Measurements from ENCODE around the gene ALDH1A2.
"Not testable (repeated sequence)": the region's sequence is repeated elsewhere in the genome, so short reads cannot be mapped to it uniquely, and the experiment has no call there.

The ALDH1A2 gene

DNA sequence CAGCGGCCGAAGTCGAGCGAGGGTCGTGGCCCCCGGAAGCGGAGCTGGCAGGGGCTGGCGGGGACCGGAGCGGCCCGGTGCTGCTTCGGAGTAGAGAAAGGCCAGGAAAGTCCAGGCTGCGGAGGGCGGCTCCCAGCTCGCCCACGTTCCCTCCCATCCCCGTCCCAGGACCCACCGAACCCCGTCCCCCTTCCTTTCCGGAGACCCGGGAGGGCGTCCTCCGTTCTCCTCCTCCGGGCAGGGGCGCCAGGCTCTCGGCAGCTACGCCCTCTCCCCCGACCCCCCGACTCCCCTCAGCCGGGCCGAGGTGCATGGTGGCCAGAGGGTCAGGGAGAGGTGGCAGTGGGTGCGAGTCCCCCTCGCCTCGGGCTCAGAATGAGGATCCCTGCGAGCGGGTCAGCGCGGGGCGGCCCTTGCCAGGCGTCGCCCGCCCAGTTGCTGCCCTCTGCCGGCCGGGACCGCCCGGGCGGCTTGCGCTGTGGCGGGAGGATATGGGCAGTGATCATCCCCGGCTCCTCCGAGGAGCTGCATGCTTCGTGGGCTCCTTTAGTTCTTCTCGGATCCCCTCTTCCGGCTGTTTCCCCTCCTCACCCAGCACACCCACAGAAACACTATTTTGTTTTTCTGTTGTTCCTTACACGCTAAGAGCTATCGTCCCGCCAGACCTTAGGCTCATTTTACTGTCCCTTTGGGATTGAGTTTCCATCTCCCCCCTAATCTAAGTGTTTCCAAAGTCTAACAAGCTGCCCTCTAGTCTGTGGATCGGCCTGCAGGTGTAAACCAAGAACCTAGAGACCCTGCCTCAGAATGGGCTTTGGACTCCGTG lies 744 bp upstream of the ALDH1A2 start:
- peak in 1 of 2 experiments; percentile 8 for DNase-seq

GRCh38 chr15:58064980-58065444 lies 499 bp downstream of the ALDH1A2 start:
- DNase-seq, result no peak

DNA sequence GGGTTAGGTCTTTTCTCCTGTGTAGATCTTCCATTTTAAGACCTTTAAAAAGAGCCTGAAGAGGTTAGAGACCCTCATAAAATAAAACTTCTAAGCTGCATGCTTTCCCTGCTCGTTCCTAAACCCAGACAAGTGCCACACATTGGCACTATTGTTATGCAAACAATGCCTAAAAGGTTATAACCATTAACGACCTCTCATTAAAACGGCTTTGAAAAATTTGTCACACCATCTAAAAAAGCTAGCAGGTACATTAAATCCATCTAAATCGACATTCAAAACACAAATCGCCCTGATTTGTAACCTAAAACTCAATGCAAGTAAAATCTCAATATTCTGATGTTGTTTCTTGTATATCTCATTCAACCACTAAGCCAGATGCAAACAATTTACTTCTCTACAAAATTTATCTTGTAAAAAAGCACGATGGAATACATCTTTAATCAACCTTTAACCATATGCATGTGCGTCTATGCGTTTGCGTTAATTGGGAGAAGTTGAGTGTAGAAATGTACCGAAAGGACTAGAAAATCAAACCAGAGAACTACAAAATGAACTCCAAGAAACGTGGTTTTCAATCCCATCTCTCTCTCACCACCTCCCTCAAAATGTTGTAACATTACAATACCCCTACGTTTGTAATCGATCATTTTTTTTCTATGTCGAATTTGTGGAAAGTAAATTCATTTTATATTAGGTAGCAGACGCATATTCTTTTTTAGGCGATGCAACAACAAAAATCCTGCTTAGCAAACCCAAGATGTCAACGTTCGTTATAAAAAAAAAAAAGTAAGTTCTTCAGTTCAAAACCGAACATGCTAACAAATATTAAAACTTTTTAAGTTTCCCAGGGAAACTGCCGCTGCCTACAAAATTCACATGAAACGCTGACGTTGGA lies 1.2 kb downstream of the ALDH1A2 start:
- no peak for DNase-seq

- DNase-seq, result no peak
Measured at GRCh38 chr15:58063614-58064013, 1.9 kb downstream of the ALDH1A2 start.

GRCh38 chr15:58062983-58063382 lies 2.5 kb downstream of the ALDH1A2 start:
- DNase-seq, result no peak

- no peak for DNase-seq
Measured at GRCh38 chr15:58062175-58062574, 3.3 kb downstream of the ALDH1A2 start.

- DNase-seq, result no peak
Measured at GRCh38 chr15:58060575-58060974, 4.9 kb downstream of the ALDH1A2 start.

- DNase-seq, result no peak
Measured at GRCh38 chr15:58058729-58059128, 6.8 kb downstream of the ALDH1A2 start.

DNA sequence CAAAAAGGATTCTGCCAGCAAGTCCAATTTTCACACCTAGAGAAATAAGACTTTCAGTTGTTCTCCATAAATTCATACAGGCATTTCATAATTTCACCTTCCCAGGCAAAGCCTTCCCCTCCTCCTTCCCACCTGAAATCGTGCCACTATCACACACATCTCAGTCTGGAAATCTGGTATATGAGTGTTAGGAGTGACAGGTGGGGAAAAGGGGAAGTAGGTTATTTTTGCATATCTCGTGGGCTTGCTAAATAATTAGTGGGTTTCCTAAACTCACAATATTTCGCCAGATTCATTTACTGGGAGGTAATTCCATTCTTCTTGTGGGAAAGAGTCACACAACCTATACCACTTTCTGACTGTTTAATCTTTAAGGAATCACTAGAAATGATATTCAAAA lies 7.4 kb downstream of the ALDH1A2 start:
- DNase-seq, result no peak

GRCh38 chr15:58057559-58057958 lies 8.0 kb downstream of the ALDH1A2 start:
- DNase-seq, result no peak

DNA sequence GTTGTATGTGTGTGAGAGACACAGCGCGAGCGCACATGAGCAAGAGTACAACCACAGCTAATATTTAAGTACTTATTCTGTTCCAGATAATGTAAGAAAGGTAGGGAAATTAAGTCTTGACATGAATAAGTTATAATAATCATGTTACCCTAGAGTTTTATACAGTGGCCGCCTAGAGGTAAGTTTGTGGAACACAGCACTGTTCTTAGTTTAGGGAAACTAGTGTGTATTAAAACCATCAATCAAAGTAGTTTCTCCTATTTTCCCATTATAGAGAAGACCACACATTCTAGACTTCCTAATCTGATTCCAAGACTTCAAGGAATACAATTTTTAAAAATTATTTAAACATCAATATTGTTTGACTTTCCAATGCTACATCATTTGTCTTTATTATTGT lies 9.5 kb downstream of the ALDH1A2 start:
- DNase-seq, result no peak

DNA sequence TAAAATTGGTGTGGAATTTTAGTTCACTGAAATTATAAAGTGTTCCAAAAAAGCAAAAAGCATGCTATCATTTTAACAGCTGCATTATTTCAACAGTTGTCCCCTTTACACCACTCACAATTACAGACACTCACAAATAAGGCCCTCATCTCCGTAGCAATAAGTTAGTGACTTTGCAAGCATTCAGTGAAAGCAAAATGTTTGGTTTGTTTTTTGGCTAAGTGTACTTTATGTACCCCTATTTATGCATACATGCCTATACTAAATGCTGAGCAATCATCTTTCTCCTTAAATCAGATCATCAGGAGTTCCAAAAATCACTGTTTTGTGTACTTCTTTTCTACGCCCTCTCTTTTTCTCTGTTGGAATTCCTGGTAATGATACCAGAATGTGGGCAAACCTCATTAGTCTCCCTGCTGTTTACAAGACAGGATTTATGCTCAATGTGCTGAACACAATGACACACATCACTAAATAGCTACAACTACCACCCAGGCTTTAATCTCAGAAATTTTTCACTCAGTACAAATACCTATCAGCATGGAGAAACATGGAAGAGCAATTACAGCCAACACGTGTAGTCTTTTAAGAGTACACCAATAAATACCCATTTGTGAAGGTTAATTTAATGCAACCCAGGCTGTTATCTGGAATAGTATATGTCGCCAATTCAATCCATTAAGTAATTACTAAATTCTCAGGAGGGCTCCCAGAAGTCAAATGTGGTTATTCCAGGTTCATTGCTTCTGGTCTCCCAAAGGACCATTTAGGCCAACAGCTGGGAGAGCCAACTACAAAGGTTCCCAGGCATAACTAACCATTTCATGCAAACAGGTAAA lies 12.0 kb downstream of the ALDH1A2 start:
- no peak for DNase-seq

- no peak for DNase-seq
Measured at GRCh38 chr15:58052334-58052733, 13.2 kb downstream of the ALDH1A2 start.

DNA sequence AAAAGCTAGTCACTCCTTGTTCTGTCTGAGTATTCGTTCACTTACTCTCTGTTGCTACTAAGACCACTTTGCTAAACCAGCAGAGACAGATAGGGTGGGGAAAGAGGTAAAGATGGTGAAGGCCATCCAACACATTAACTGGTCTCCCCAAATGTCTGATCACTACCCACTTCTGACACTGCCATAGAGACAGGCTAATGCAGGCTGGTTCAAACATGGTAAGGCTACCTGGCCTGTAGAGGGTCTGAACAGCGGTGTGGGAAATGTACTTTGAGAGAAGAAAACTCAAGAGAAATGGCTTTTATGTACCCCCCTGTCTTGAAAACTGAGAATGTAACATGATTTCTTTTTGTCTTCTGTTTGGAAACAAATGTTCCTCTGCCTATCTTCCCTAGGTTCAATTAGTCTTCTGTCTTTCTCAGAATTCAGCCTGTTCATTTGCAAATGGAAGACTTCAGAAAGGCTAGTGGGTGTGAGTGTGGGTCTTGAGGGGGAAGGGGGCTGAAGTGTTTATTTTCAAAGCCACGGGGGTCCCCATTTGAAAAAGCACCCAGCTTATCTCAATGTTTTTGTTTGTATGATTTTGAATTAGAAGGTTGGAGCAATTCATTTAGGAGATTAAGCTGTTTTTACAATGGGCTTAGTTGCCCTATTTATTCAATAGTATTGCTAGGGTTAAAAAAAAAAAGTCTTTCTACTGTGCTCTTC lies 15.8 kb downstream of the ALDH1A2 start:
- no peak for DNase-seq

GRCh38 chr15:58048261-58048660 lies 17.2 kb downstream of the ALDH1A2 start:
- no peak for DNase-seq

DNA sequence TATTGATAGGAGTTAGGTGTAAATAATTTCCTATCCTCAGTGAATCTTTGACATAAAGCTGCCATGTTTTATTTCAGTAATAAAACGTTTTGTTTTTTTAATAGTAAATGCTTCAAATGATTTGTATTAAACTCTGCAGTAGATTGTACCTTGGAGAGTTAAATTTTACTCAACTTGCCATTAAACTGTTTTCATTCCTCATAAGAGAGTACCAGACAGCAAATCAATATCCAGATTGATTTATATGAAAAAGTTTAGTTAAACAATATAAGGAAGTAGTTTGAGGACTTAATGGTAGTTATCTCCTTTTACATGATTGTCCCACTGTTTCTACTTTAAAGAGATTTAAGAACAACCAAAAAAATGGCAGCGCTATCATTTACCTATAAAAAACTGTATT lies 18.4 kb downstream of the ALDH1A2 start:
- DNase-seq, result no peak

GRCh38 chr15:58046467-58046866 lies 19.0 kb downstream of the ALDH1A2 start:
- DNase-seq, result no peak

- DNase-seq, result not testable (repeated sequence)
Measured at GRCh38 chr15:58045376-58045775, 20.1 kb downstream of the ALDH1A2 start.

- DNase-seq, result no peak
Measured at GRCh38 chr15:58044551-58044950, 21.0 kb downstream of the ALDH1A2 start.

- DNase-seq, result peak; percentile 19 to 30
Measured at GRCh38 chr15:58043192-58043903, 22.2 kb downstream of the ALDH1A2 start.

DNA sequence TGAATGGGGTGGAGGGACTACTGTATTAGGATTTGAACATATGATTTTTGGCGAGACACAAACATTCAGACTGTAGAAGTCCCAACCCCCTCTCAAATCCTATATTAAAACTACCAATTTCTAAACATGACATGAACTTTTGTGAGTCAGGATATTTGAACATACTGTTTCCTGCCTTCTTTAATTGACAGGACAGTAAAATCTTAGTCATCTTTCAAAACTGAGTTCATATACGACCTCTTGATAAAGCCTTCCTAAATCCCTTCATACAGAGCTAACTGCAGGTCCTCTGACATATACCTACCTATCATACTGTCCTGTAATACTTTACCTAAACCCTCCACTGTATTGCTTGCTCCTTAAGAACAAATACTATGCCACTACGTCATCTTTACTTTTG lies 23.5 kb downstream of the ALDH1A2 start:
- no peak for DNase-seq

- no peak for DNase-seq
Measured at GRCh38 chr15:58040150-58040549, 25.4 kb downstream of the ALDH1A2 start.

All from activated CD4-positive, alpha-beta T cell treated with anti-CD3 and anti-CD28 coated beads, Interleukin-2, amount 50 U/mL, for 4 hours (primary cell).